Fibroblast of mammary gland (primary cell): ENCODE measurements around the gene CAPN15.

Experiments used
- DNase-seq: peaks from one replicate; pipeline ENCODE4 v3.0.0-alpha.2; 2010; ENCODE audit warnings: low read depth
- H3K4me3 ChIP-seq: 2 replicates; pipeline ENCODE4 v1.5.1; 2011; ENCODE audit warnings: low read depth, mild to moderate bottlenecking, low read length, moderate library complexity; ENCODE audit not compliant: control insufficient read depth
- CTCF ChIP-seq: conservative IDR thresholded peaks from 2 replicates; pipeline ENCODE4 v1.5.1; 2011; ENCODE audit warnings: low read depth, low read length, inconsistent platforms; ENCODE audit not compliant: control insufficient read depth, insufficient read depth

The CAPN15 gene

GRCh38 chr16:539901-540530 lies 12.5 kb downstream of the CAPN15 start:
- peak; percentile 62 for DNase-seq
- no peak overlapping the region for H3K4me3 ChIP-seq
- no peak for TF ChIP-seq CTCF

GRCh38 chr16:540645-541340 lies 13.3 kb downstream of the CAPN15 start:
- DNase-seq: no peak
- no peak for TF ChIP-seq CTCF
- H3K4me3 ChIP-seq: no peak overlapping the region

GRCh38 chr16:543301-544164 lies 16.0 kb downstream of the CAPN15 start:
- no peak for TF ChIP-seq CTCF
- H3K4me3 ChIP-seq: no peak overlapping the region
- no peak for DNase-seq

GRCh38 chr16:544517-544916 lies 17.0 kb downstream of the CAPN15 start:
- TF ChIP-seq CTCF: no peak
- no peak overlapping the region for H3K4me3 ChIP-seq
- no peak for DNase-seq

GRCh38 chr16:546909-547770 lies 19.6 kb downstream of the CAPN15 start:
- TF ChIP-seq CTCF: peak; percentile 55
- peak; percentile 63 for DNase-seq
- no peak overlapping the region for H3K4me3 ChIP-seq

- DNase-seq: no peak
- no peak for TF ChIP-seq CTCF
- H3K4me3 ChIP-seq: no peak overlapping the region
Observed at GRCh38 chr16:548586-548985, 21.1 kb downstream of the CAPN15 start.
